Coronary artery (tissue), 2 donors: Measurements from ENCODE around the gene PGC.

Source experiments
- DNase-seq: peaks from one replicate; pipeline ENCODE4 v3.0.0-alpha.2; 2017; ENCODE audit warnings: low spot score
- H3K27ac ChIP-seq, 2 donors: fragments of 200-600 bp; sonication (generic); one replicate each; pipeline ENCODE4 v1.5.1; 2016 to 2019
- H3K4me3 ChIP-seq: fragments of 200-600 bp; sonication (generic); 2 replicates; pipeline ENCODE4 v1.5.1; 2016; ENCODE audit warnings: mild to moderate bottlenecking, moderate library complexity
- TF ChIP-seq, protein P1 (sequence below): fragments of 200-600 bp; sonication (generic); IDR thresholded peaks from one replicate; pipeline ENCODE4 v1.5.1; 2019; ENCODE audit warnings: antibody characterized with exemption

The PGC gene

GRCh38 chr6:41692730-41693129, 54.5 kb downstream of the PGC start:
- no peak for DNase-seq
- H3K4me3 ChIP-seq = no peak overlapping the region
- TF ChIP-seq, protein P1, sequence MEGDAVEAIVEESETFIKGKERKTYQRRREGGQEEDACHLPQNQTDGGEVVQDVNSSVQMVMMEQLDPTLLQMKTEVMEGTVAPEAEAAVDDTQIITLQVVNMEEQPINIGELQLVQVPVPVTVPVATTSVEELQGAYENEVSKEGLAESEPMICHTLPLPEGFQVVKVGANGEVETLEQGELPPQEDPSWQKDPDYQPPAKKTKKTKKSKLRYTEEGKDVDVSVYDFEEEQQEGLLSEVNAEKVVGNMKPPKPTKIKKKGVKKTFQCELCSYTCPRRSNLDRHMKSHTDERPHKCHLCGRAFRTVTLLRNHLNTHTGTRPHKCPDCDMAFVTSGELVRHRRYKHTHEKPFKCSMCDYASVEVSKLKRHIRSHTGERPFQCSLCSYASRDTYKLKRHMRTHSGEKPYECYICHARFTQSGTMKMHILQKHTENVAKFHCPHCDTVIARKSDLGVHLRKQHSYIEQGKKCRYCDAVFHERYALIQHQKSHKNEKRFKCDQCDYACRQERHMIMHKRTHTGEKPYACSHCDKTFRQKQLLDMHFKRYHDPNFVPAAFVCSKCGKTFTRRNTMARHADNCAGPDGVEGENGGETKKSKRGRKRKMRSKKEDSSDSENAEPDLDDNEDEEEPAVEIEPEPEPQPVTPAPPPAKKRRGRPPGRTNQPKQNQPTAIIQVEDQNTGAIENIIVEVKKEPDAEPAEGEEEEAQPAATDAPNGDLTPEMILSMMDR = no peak
- H3K27ac ChIP-seq = no peak overlapping the region

DNA sequence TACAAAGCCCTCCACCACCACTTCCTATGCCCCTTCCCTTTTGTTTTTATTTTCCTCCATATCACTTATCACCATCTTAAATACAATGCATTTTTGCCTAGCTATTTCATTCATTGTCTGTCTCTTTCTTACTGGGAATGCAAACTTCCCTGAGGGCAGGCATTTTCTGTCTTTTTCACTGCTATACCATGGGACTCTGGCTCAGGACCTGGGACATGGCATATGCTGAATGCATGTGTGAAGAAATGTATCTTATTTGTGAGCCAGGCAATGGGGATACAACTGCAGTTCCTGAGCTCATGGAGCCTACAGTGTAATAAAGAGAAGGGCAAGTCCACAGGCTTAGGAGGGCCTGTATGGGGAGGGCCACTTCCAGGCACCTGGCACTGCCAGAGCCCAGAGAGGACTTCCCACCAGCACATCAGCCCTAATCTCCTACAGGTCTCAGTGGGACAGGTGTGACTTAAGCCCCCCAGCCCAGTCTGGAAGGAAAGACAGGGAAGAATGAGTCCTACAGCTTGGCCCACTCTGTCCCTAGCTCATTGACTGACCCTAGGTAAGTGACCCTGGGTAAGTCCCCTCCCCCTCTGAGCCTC, 55.0 kb downstream of the PGC start:
- TF ChIP-seq, protein P1 = no peak
- DNase-seq = no peak
- no peak overlapping the region for H3K4me3 ChIP-seq
- no peak overlapping the region for H3K27ac ChIP-seq

- TF ChIP-seq, protein P1 = no peak
- no peak for DNase-seq
- no peak overlapping the region for H3K27ac ChIP-seq
Observed at GRCh38 chr6:41691426-41692079, 55.6 kb downstream of the PGC start.

GRCh38 chr6:41690541-41691330, 56.5 kb downstream of the PGC start:
- TF ChIP-seq, protein P1 = no peak
- Histone ChIP-seq H3K4me3 (no peak overlapping the region), H3K27ac (no peak overlapping the region)
- no peak for DNase-seq

More at GRCh38 chr6:41691426-41692079, 55.6 kb downstream of the PGC start:
- no peak overlapping the region for H3K4me3 ChIP-seq

- TF ChIP-seq, protein P1 = no peak
- H3K27ac ChIP-seq = no peak overlapping the region
- no peak for DNase-seq
- H3K4me3 ChIP-seq = no peak overlapping the region
Observed at GRCh38 chr6:41689171-41690008, 57.8 kb downstream of the PGC start.

GRCh38 chr6:41688256-41688965, 58.8 kb downstream of the PGC start:
- TF ChIP-seq, protein P1 = no peak
- H3K4me3 ChIP-seq = no peak overlapping the region
- no peak for DNase-seq
- no peak overlapping the region for H3K27ac ChIP-seq
